IMR-90 (cell line): Measurements from ENCODE around the gene RENBP.

Experiments
- BHLHE40 ChIP-seq: fragments of 150-350 bp; IDR thresholded peaks from 2 replicates; pipeline ENCODE4 v1.6.1; 2016; ENCODE audit warnings: mild to moderate bottlenecking, low read depth, low read length
- CEBPB ChIP-seq: IDR thresholded peaks from 2 replicates; pipeline ENCODE4 v1.6.1; 2012; ENCODE audit warnings: low read depth, low read length, improper control_type of control experiment
- NFE2L2 ChIP-seq: fragments of 150-350 bp; IDR thresholded peaks from 2 replicates; pipeline ENCODE4 v1.6.1; 2016; ENCODE audit warnings: low read depth, mild to moderate bottlenecking, low read length
- POLR2A ChIP-seq: IDR thresholded peaks from 2 replicates; pipeline ENCODE4 v1.6.1; 2012; ENCODE audit warnings: mild to moderate bottlenecking, low read depth, low read length
- RAD21 ChIP-seq: IDR thresholded peaks from 2 replicates; pipeline ENCODE4 v1.6.1; 2012; ENCODE audit warnings: low read length, improper control_type of control experiment
- RCOR1 ChIP-seq: IDR thresholded peaks from 2 replicates; pipeline ENCODE4 v1.6.1; 2012; ENCODE audit warnings: mild to moderate bottlenecking, low read length, improper control_type of control experiment; ENCODE audit not compliant: insufficient replicate concordance
- RFX5 ChIP-seq: IDR thresholded peaks from 2 replicates; pipeline ENCODE4 v1.8.0; 2012; ENCODE audit warnings: low read depth, mild to moderate bottlenecking, low read length, moderate library complexity
- SMC3 ChIP-seq: fragments of 150-350 bp; IDR thresholded peaks from 2 replicates; pipeline ENCODE4 v1.6.1; 2016; ENCODE audit warnings: low read depth, mild to moderate bottlenecking, antibody characterized with exemption, low read length, moderate library complexity
- TF ChIP-seq, protein P1 (sequence below): conservative IDR thresholded peaks from 2 replicates; pipeline ENCODE4 v1.5.1; 2012; ENCODE audit warnings: mild to moderate bottlenecking, low read depth, low read length, improper control_type of control experiment
- TF ChIP-seq, protein P2 (sequence below): fragments of 150-350 bp; IDR thresholded peaks from 2 replicates; pipeline ENCODE4 v1.6.1; 2017; ENCODE audit warnings: mild to moderate bottlenecking, antibody characterized with exemption, low read length, low read depth
- TF ChIP-seq, protein P3 (sequence below): fragments of 150-350 bp; IDR thresholded peaks from 2 replicates; pipeline ENCODE4 v1.6.1; 2016; ENCODE audit warnings: low read depth, mild to moderate bottlenecking, low read length, moderate library complexity, borderline replicate concordance

DNA sequence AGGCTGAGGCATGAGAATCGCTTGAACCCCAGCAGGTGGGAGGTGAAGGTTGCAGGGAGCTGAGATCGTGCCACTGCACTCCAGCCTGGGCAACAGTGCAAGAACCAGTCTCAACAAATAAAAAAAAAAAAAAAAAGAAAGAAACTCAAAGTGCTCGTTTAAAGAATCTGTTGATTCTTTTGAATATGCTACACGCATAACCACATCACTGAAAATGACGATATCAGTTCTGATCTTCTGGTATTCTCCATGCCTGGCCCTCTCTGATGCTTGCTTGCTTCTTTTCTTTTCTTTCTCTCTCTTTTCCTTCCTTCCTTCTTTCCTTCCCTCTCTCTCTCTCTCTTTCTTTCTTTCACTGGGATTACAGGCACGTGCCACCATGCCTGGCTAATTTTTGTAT lies 32.6 kb downstream of the RENBP start:
- TF ChIP-seq, protein P1, sequence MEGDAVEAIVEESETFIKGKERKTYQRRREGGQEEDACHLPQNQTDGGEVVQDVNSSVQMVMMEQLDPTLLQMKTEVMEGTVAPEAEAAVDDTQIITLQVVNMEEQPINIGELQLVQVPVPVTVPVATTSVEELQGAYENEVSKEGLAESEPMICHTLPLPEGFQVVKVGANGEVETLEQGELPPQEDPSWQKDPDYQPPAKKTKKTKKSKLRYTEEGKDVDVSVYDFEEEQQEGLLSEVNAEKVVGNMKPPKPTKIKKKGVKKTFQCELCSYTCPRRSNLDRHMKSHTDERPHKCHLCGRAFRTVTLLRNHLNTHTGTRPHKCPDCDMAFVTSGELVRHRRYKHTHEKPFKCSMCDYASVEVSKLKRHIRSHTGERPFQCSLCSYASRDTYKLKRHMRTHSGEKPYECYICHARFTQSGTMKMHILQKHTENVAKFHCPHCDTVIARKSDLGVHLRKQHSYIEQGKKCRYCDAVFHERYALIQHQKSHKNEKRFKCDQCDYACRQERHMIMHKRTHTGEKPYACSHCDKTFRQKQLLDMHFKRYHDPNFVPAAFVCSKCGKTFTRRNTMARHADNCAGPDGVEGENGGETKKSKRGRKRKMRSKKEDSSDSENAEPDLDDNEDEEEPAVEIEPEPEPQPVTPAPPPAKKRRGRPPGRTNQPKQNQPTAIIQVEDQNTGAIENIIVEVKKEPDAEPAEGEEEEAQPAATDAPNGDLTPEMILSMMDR, result no peak
- TF ChIP-seq RFX5 (no peak), POLR2A (no peak), RAD21 (no peak), BHLHE40 (no peak), CEBPB (no peak), NFE2L2 (no peak), RCOR1 (no peak), SMC3 (no peak)
- TF ChIP-seq, protein P2, sequence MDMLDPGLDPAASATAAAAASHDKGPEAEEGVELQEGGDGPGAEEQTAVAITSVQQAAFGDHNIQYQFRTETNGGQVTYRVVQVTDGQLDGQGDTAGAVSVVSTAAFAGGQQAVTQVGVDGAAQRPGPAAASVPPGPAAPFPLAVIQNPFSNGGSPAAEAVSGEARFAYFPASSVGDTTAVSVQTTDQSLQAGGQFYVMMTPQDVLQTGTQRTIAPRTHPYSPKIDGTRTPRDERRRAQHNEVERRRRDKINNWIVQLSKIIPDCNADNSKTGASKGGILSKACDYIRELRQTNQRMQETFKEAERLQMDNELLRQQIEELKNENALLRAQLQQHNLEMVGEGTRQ, result no peak
- TF ChIP-seq, protein P3, sequence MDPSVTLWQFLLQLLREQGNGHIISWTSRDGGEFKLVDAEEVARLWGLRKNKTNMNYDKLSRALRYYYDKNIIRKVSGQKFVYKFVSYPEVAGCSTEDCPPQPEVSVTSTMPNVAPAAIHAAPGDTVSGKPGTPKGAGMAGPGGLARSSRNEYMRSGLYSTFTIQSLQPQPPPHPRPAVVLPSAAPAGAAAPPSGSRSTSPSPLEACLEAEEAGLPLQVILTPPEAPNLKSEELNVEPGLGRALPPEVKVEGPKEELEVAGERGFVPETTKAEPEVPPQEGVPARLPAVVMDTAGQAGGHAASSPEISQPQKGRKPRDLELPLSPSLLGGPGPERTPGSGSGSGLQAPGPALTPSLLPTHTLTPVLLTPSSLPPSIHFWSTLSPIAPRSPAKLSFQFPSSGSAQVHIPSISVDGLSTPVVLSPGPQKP, result no peak
